Cerebellar cortex (tissue), 1 donor: Measurements from ENCODE around the gene ERP29.
"Not testable (repeated sequence)": the region's sequence is repeated elsewhere in the genome, so short reads cannot be mapped to it uniquely, and the experiment has no call there.

ENCODE experiments used
- DNase-seq: peaks from one replicate; pipeline ENCODE4 v3.0.0-alpha.2; 2015; ENCODE audit warnings: low spot score

The ERP29 gene

GRCh38 chr12:112036614-112037013 lies 23.4 kb downstream of the ERP29 start:
- DNase-seq: not testable (repeated sequence)

- DNase-seq: no peak
These were observed 32.8 kb downstream of the ERP29 start for GRCh38 chr12:112046003-112046402.

DNA sequence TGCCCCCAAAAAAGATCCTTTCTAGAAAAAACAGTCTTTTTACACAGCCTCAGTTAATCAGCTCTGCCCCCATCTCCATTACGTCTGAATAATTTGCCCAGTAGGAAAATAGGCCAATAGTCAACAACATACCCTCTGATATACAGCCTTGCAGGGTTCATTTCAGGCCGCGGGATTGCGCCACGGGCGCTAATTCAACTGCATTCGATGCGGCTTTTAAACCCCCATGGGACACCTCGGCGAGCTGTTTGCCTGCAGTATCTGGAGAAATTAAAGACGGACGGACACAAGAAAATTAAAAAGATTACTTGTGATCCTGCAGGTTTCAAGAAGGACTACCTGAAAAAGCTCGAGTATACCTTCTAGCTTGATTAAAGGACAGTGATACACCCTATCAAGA lies 36.1 kb downstream of the ERP29 start:
- no peak for DNase-seq

DNA sequence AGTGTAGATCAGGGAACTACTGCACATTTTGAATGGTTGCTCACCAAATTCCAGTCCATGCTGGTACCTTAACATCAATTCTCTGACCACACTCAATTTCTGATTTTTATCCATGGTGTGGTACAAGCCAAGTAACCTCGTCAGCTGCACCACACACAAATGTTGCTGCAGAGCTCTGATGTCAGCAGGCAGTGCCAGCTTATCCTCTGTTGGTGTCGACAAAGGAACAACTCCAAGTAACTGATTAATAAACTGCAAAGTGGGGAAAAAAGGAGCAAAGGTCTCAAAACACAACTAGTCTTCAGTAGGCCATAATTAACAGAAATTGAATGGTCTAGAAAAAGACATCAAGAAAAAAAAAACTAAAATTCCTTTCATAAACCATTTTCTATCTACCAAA lies 47.9 kb downstream of the ERP29 start:
- no peak for DNase-seq

GRCh38 chr12:112063273-112063672 lies 50.0 kb downstream of the ERP29 start:
- DNase-seq: no peak

GRCh38 chr12:112066566-112066965 lies 53.3 kb downstream of the ERP29 start:
- no peak for DNase-seq
